Measurements from ENCODE around the gene IL22RA1. TPM values are rescaled to one million over a fixed set of nuclear protein-coding genes. Genes with fewer than 3 reads are reported as not detected.

Gene IL22RA1
- total RNA-seq, 1 experiment from 2014 or later, result 0.13 TPM

GRCh38 chr1:24111262-24111995 lies 31.5 kb downstream of the IL22RA1 start:
- Histone ChIP-seq H3K79me2 (ENCODE audit: insufficient read depth, low read length) (no peaks in the 10 kb centered on the region), H3K23ac (ENCODE audit: insufficient read length, low read depth, low read length) (no peak overlapping the region), H3K4me1 (ENCODE audit: insufficient read depth, low read length) (peaks cover 4% of the 10 kb centered on the region; the same call in 1 of the 2 replicates), H2BK20ac (ENCODE audit: low read depth, low read length, poor library complexity, severe bottlenecking) (no peak overlapping the region), H3K56ac (ENCODE audit: insufficient read length, low read depth, low read length) (no peak overlapping the region), H4K91ac (ENCODE audit: insufficient read length, low read depth, low read length) (no peak overlapping the region), H2BK120ac (ENCODE audit: low read depth, low read length, poor library complexity, severe bottlenecking) (no peak overlapping the region), H3K14ac (ENCODE audit: insufficient read depth, low read length) (no peak overlapping the region; the same call in 1 of the 2 replicates), H3K9ac (ENCODE audit: extremely low read depth, insufficient read length, low read length) (no peak overlapping the region), H3K9me3 (ENCODE audit: control insufficient read depth, low read depth, low read length) (no peaks in the 10 kb centered on the region), H3K23me2 (ENCODE audit: insufficient read length, low read depth, low read length, poor library complexity, severe bottlenecking) (no peaks in the 10 kb centered on the region), H3K79me1 (ENCODE audit: insufficient read depth, low read depth, low read length, poor library complexity, severe bottlenecking) (no peaks in the 10 kb centered on the region), H4K20me1 (ENCODE audit: control insufficient read depth, insufficient read depth, insufficient read length) (no peaks in the 10 kb centered on the region), H2BK15ac (ENCODE audit: low read depth, low read length) (no peak overlapping the region), H3K27me3 (ENCODE audit: insufficient read depth, low read length) (no peaks in the 10 kb centered on the region), H2AK5ac (ENCODE audit: insufficient read length, low read length) (no peak overlapping the region), H4K5ac (ENCODE audit: insufficient read length, low read depth, low read length) (no peak overlapping the region), H4K8ac (replicated peaks; ENCODE audit: insufficient read length, low read depth, low read length) (no peak overlapping the region), H2BK5ac (ENCODE audit: insufficient read length, low read length) (no peak overlapping the region), H3K27ac (ENCODE audit: insufficient read length, low read depth, low read length) (no peak overlapping the region), H3T11ph (ENCODE audit: low read length) (no peak overlapping the region), H3K18ac (ENCODE audit: insufficient read length, low read depth, low read length) (no peak overlapping the region), H2BK12ac (ENCODE audit: insufficient read length, low read depth, low read length) (no peak overlapping the region), H3K4ac (ENCODE audit: low read depth, low read length) (no peak overlapping the region), H3K4me2 (ENCODE audit: insufficient read depth, insufficient read length, low read length) (no peak overlapping the region), H2AFZ (ENCODE audit: low read length) (no peak overlapping the region)
- Mint-ChIP-seq H3K4me3 (no peak overlapping the region), H3K27ac (no peak overlapping the region; a peak in 1 of 7 replicates), H3K4me1 (peaks cover 31 to 57% of the 10 kb centered on the region in 2 experiments), H3K36me3 (ENCODE audit: insufficient read depth in 1 of 3, low read depth in 3 of 3) (no peaks in the 10 kb centered on the region), H3K27me3 (ENCODE audit: low read depth) (peaks cover 15% of the 10 kb centered on the region), H3K9me3 (no peaks in the 10 kb centered on the region)
- WGBS (ENCODE audit: extremely low coverage, insufficient read length, low lambda C conversion rate), result no CpG with 5 or more reads among the region's 20 CpGs
- DNase-seq, result no peak
- no peak for TF ChIP-seq CTCF (conservative IDR thresholded peaks at IDR 0.05)

Measured in H9 (cell line).